WTC11 (cell line): ENCODE data around the gene SUPT3H.

Experiments
- ATF1 ChIP-seq: sonication (generic); formaldehyde crosslinking; IDR thresholded peaks from 2 replicates; pipeline ENCODE4 v1.8.1; 2023; ENCODE audit warnings: mild to moderate bottlenecking, moderate library complexity, missing genetic modification reagents
- CTCF ChIP-seq: fragments of 200-600 bp; IDR thresholded peaks from 2 replicates; pipeline ENCODE4 v1.8.0; 2022; ENCODE audit warnings: antibody characterized with exemption
- E2F4 ChIP-seq: sonication (generic); formaldehyde crosslinking; IDR thresholded peaks from 2 replicates; pipeline ENCODE4 v1.8.1; 2022; ENCODE audit warnings: low read depth, mild to moderate bottlenecking, moderate library complexity, missing genetic modification reagents, borderline replicate concordance
- ETV6 ChIP-seq: sonication (generic); formaldehyde crosslinking; IDR thresholded peaks from 2 replicates; pipeline ENCODE4 v1.8.1; 2022; ENCODE audit warnings: mild to moderate bottlenecking, missing genetic modification reagents
- FOXJ3 ChIP-seq: sonication (generic); formaldehyde crosslinking; IDR thresholded peaks from 2 replicates; pipeline ENCODE4 v1.9.0; 2021; ENCODE audit warnings: missing genetic modification reagents, mild to moderate bottlenecking, borderline replicate concordance
- FOXK1 ChIP-seq: sonication (generic); formaldehyde crosslinking; IDR thresholded peaks from 2 replicates; pipeline ENCODE4 v1.8.0; 2022; ENCODE audit warnings: mild to moderate bottlenecking, moderate library complexity, missing genetic modification reagents
- FOXP1 ChIP-seq: sonication (generic); formaldehyde crosslinking; IDR thresholded peaks from 2 replicates; pipeline ENCODE4 v1.8.0; 2022; ENCODE audit warnings: missing genetic modification reagents, mild to moderate bottlenecking, moderate library complexity, borderline replicate concordance
- MAX ChIP-seq: sonication (generic); formaldehyde crosslinking; IDR thresholded peaks from 2 replicates; pipeline ENCODE4 v1.8.0; 2022; ENCODE audit warnings: mild to moderate bottlenecking, missing genetic modification reagents
- STAT6 ChIP-seq: sonication (generic); formaldehyde crosslinking; conservative IDR thresholded peaks from 2 replicates; pipeline ENCODE4 v1.8.1; 2023; ENCODE audit warnings: mild to moderate bottlenecking, low read depth, missing genetic modification reagents, moderate library complexity
- ZBTB21 ChIP-seq: sonication (generic); formaldehyde crosslinking; IDR thresholded peaks from 2 replicates; pipeline ENCODE4 v1.8.1; 2023; ENCODE audit warnings: mild to moderate bottlenecking, missing genetic modification reagents, borderline replicate concordance

- no peak for TF ChIP-seq CTCF
- no peak for TF ChIP-seq ATF1 (CRISPR knock-in tag)
- TF ChIP-seq FOXK1, result no peak
- no peak for TF ChIP-seq STAT6 (CRISPR knock-in tag)
- TF ChIP-seq FOXJ3, result no peak
- no peak for TF ChIP-seq ZBTB21 (CRISPR knock-in tag)
- TF ChIP-seq E2F4 (CRISPR knock-in tag), result no peak
- no peak for TF ChIP-seq MAX (CRISPR knock-in tag)
- TF ChIP-seq ETV6, result no peak
- no peak for TF ChIP-seq FOXP1 (CRISPR knock-in tag)
Observed at GRCh38 chr6:45320349-45320748, 57.4 kb downstream of the SUPT3H start.
